GM12878 (cell line): Measurements from ENCODE around the gene NDUFV3. TPM values are rescaled to one million over a fixed set of nuclear protein-coding genes. Genes with fewer than 3 reads are reported as not detected.

Experiments
- ATAC-seq: fragments of 200-7000 bp; cut with Tn5 transposase; 3 replicates; pipeline ENCODE4 v1.9.1; 2020; ENCODE audit warnings: mild to moderate bottlenecking, moderate library complexity
- BruUV-seq: library from RNA; stranded (reverse); fragments of 400-500 nt; replicated peaks from 2 replicates; lab custom pipeline; 2021; lab: Mats Ljungman, UMichigan
- CTCF ChIA-PET: fragments of 300-600 bp; sonication (Branson Sonifier 250); formaldehyde crosslinking; extraction: SDS; loops from one replicate; lab custom pipeline; 2021; ENCODE audit warnings: inconsistent platforms; lab: Yijun Ruan, JAX
- POLR2A ChIA-PET: fragments of 350-600 bp; formaldehyde crosslinking; extraction: SDS; loops from one replicate; lab custom pipeline; 2021; ENCODE audit warnings: inconsistent platforms; lab: Charles Lee
- RAD21 ChIA-PET: fragments of 300-600 bp; sonication (Branson Sonifier 250); formaldehyde crosslinking; loops from one replicate; lab custom pipeline; 2023; ENCODE audit warnings: antibody characterized with exemption; ENCODE audit not compliant: unreplicated experiment; lab: Charles Lee
- SMC1A ChIA-PET: fragments of 300-600 bp; sonication (Branson Sonifier 250); formaldehyde crosslinking; loops from one replicate; lab custom pipeline; 2023; ENCODE audit not compliant: unreplicated experiment, uncharacterized antibody; lab: Charles Lee
- DNase-seq: peaks from one replicate; pipeline ENCODE4 v3.0.0-alpha.2; 2011; ENCODE audit warnings: low read depth, low spot score
- FAIRE-seq: peaks from 3 replicates; lab custom pipeline; 2011; peaks lifted over from hg19 to GRCh38; lab: Jason Lieb, UNC
- H2AFZ ChIP-seq: 2 replicates; pipeline ENCODE4 v1.6.0; 2011; ENCODE audit warnings: low read depth, low read length, control low read depth; ENCODE audit not compliant: control insufficient read depth
- H3K27ac ChIP-seq: 2 replicates; pipeline ENCODE4 v1.5.1; 2011; ENCODE audit warnings: control low read depth; ENCODE audit not compliant: control insufficient read depth, insufficient read depth
- H3K27me3 ChIP-seq, 2 experiments: replicated peaks in 1 of 2; 2 replicates each; pipeline versions ENCODE4 v1.6.0 to v1.6.1; 2011; ENCODE audit warnings: low read length in 1 of 2; ENCODE audit not compliant: control insufficient read depth in 2 of 2, insufficient read depth in 2 of 2
- H3K36me3 ChIP-seq, 2 experiments: 2 replicates each; pipeline ENCODE4 v1.5.1; 2011; ENCODE audit warnings: low read length in 1 of 2; ENCODE audit not compliant: control insufficient read depth in 2 of 2, insufficient read depth in 2 of 2
- H3K4me1 ChIP-seq: 2 replicates; pipeline ENCODE4 v1.6.1; 2011; ENCODE audit warnings: mild to moderate bottlenecking, low read length, moderate library complexity, mixed read lengths; ENCODE audit not compliant: control insufficient read depth, insufficient read depth
- H3K4me2 ChIP-seq: 2 replicates; pipeline ENCODE4 v1.6.0; 2011; ENCODE audit warnings: control low read depth; ENCODE audit not compliant: control insufficient read depth, insufficient read depth
- H3K4me3 ChIP-seq: fragments of 200-600 bp; sonication (generic); 2 replicates; pipeline ENCODE4 v1.5.1; 2016
- H3K79me2 ChIP-seq: 2 replicates; pipeline ENCODE4 v1.6.0; 2011; ENCODE audit warnings: low read length; ENCODE audit not compliant: control insufficient read depth, insufficient read depth
- H3K9ac ChIP-seq: 2 replicates; pipeline ENCODE4 v1.8.0; 2011; ENCODE audit warnings: low read length, control low read depth, mixed read lengths; ENCODE audit not compliant: control insufficient read depth, insufficient read depth
- H3K9me3 ChIP-seq: replicated peaks from 3 replicates; pipeline ENCODE4 v1.5.1; 2011; ENCODE audit warnings: mild to moderate bottlenecking, low read length; ENCODE audit not compliant: control insufficient read depth, insufficient read depth
- H4K20me1 ChIP-seq: 2 replicates; pipeline ENCODE4 v1.6.0; 2011; ENCODE audit not compliant: control insufficient read depth, insufficient read depth
- ASH2L ChIP-seq: fragments of 300-600, 200-600 bp; sonication (generic); IDR thresholded peaks from 2 replicates; pipeline ENCODE4 v1.6.1; 2017; ENCODE audit warnings: low read depth, mild to moderate bottlenecking, borderline replicate concordance
- CUX1 ChIP-seq: IDR thresholded peaks from 2 replicates; pipeline ENCODE4 v1.6.1; 2012; ENCODE audit warnings: improper control_type of control experiment, low read depth, low read length; ENCODE audit not compliant: insufficient replicate concordance
- HDGF ChIP-seq: fragments of 450-650 bp; IDR thresholded peaks from 2 replicates; pipeline ENCODE4 v1.6.1; 2016; ENCODE audit warnings: antibody characterized with exemption
- PML ChIP-seq: IDR thresholded peaks from 2 replicates; pipeline ENCODE4 v1.6.1; 2012; ENCODE audit warnings: low read length, inconsistent platforms
- POLR2A ChIP-seq: IDR thresholded peaks from 2 replicates; pipeline ENCODE4 v1.6.1; 2011; ENCODE audit warnings: low read depth, mild to moderate bottlenecking, low read length
- SUZ12 ChIP-seq: fragments of 200-600 bp; sonication (generic); IDR thresholded peaks from one replicate; pipeline ENCODE4 v1.6.1; 2018; ENCODE audit warnings: antibody characterized with exemption, mild to moderate bottlenecking; ENCODE audit not compliant: unreplicated experiment
- YBX1 ChIP-seq: fragments of 450-650 bp; IDR thresholded peaks from 2 replicates; pipeline ENCODE4 v1.6.1; 2016; ENCODE audit warnings: antibody characterized with exemption
- YY1 ChIP-seq: IDR thresholded peaks from 2 replicates; pipeline ENCODE4 v1.6.1; 2011; ENCODE audit warnings: low read depth, mild to moderate bottlenecking, low read length
- ZBTB33 ChIP-seq: fragments of 450-650 bp; IDR thresholded peaks from 2 replicates; pipeline ENCODE4 v1.6.1; 2017; ENCODE audit warnings: mild to moderate bottlenecking
- ZNF217 ChIP-seq: fragments of 450-650 bp; IDR thresholded peaks from 2 replicates; pipeline ENCODE4 v1.6.1; 2017; ENCODE audit warnings: antibody characterized with exemption, mild to moderate bottlenecking
- ZSCAN29 ChIP-seq: fragments of 450-650 bp; IDR thresholded peaks from 2 replicates; pipeline ENCODE4 v1.6.1; 2017; ENCODE audit warnings: mild to moderate bottlenecking, moderate library complexity
- WGBS: methylation state at CpG from one replicate; pipeline ENCODE4 v1.1.6; 2016; ENCODE audit warnings: low lambda C conversion rate; ENCODE audit not compliant: insufficient replicate concordance, insufficient coverage; ENCODE audit errors: missing lambda C conversion rate; 5-methylcytosine and 5-hydroxymethylcytosine counted together
- in situ Hi-C: fragments of 300-500 bp; cut with MboI; formaldehyde crosslinking; loops from 9 replicates; pipeline ENCODE4 v1.14.3; 2018; ENCODE audit warnings: mixed read lengths
- intact Hi-C: fragments of 100-400 bp; cut with micrococcal nuclease; formaldehyde crosslinking; loops from one replicate; pipeline ENCODE4 v1.14.2; 2022; ENCODE audit not compliant: unreplicated experiment
- polyA plus RNA-seq, 11 experiments: library from polyadenylated mRNA; depleted of rRNA in 4 of 11; unstranded in 6 of 11; stranded (reverse) in 5 of 11; fragments of >200 nt; fragmentation: Nextera tagmentation in 4 of 11; fragmentation: Illumina TruSeq in 1 of 11; extraction: Ambion mirVana in 4 of 11; extraction: Trizol in 1 of 11; gene quantifications; 1 replicate in 1 of 11; 2 replicates in 10 of 11; pipeline versions ENCODE4 v1.2.1 to v1.2.3, GENCODE V29; 2011 to 2016; ENCODE audit warnings: inconsistent platforms in 2 of 11, missing spikeins in 2 of 11, low read depth in 1 of 11
- total RNA-seq, 4 experiments: library from RNA; depleted of rRNA in 3 of 4; stranded (reverse); fragments of >200 nt in 3 of 4; fragmentation: Illumina TruSeq in 1 of 4; extraction: Trizol in 1 of 4; gene quantifications; 2 replicates each; pipeline versions ENCODE4 v1.2.1 to v1.2.3, GENCODE V29; 2013 to 2021
- TF ChIP-seq, protein P1 (sequence below): fragments of 450-650 bp; IDR thresholded peaks from 2 replicates; pipeline ENCODE4 v1.6.1; 2016; ENCODE audit warnings: mild to moderate bottlenecking
- TF ChIP-seq, protein P2 (sequence below): fragments of 450-650 bp; IDR thresholded peaks from 2 replicates; pipeline ENCODE4 v1.6.1; 2017; ENCODE audit warnings: antibody characterized with exemption, mild to moderate bottlenecking, moderate library complexity

NDUFV3 gene
- total and polyA plus RNA-seq, 10 of the 15 experiments (the other 5 are each of a cell fraction or from before 2014, with no cell fraction given), result 7.0 to 44.7 (median 29.9) TPM

- ChIA-PET POLR2A (no interaction called here), SMC1A (no interaction called here), CTCF (interaction anchor here (0.5 kb wide), 1 partner anchor 121 kb away, joined by 4 read pairs; no protein-coding TSS in a partner anchor), RAD21 (no interaction called here)
- Histone ChIP-seq H4K20me1 (no peaks in the 10 kb centered on the region), H3K4me2 (no peak overlapping the region), H2AFZ (no peak overlapping the region), H3K9ac (no peak overlapping the region), H3K36me3 (peaks cover 17 to 45% of the 10 kb centered on the region in 2 experiments; a peak in 3 of 4 replicates), H3K4me1 (no peaks in the 10 kb centered on the region), H3K9me3 (no peaks in the 10 kb centered on the region), H3K4me3 (no peak overlapping the region), H3K27ac (no peak overlapping the region), H3K79me2 (no peaks in the 10 kb centered on the region), H3K27me3 (no peaks in the 10 kb centered on the region)
- DNase-seq, result no peak
- no peak for ATAC-seq
- intact Hi-C loops, result no loop called here
- WGBS, result 89% methylated on average over 21 of the region's 21 CpGs
- BruUV-seq, result no TSS peak
- in situ Hi-C loops, result no loop called here
- FAIRE-seq, result no peak
- TF ChIP-seq HDGF (no peak), YBX1 (no peak), PML (no peak), YY1 (no peak), ZNF217 (no peak), ZBTB33 (no peak), ZSCAN29 (no peak), SUZ12 (no peak), POLR2A (no peak), CUX1 (no peak), ASH2L (no peak)
- TF ChIP-seq, protein P1, sequence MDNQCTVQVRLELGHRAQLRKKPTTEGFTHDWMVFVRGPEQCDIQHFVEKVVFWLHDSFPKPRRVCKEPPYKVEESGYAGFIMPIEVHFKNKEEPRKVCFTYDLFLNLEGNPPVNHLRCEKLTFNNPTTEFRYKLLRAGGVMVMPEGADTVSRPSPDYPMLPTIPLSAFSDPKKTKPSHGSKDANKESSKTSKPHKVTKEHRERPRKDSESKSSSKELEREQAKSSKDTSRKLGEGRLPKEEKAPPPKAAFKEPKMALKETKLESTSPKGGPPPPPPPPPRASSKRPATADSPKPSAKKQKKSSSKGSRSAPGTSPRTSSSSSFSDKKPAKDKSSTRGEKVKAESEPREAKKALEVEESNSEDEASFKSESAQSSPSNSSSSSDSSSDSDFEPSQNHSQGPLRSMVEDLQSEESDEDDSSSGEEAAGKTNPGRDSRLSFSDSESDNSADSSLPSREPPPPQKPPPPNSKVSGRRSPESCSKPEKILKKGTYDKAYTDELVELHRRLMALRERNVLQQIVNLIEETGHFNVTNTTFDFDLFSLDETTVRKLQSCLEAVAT, result no peak
- TF ChIP-seq, protein P2, sequence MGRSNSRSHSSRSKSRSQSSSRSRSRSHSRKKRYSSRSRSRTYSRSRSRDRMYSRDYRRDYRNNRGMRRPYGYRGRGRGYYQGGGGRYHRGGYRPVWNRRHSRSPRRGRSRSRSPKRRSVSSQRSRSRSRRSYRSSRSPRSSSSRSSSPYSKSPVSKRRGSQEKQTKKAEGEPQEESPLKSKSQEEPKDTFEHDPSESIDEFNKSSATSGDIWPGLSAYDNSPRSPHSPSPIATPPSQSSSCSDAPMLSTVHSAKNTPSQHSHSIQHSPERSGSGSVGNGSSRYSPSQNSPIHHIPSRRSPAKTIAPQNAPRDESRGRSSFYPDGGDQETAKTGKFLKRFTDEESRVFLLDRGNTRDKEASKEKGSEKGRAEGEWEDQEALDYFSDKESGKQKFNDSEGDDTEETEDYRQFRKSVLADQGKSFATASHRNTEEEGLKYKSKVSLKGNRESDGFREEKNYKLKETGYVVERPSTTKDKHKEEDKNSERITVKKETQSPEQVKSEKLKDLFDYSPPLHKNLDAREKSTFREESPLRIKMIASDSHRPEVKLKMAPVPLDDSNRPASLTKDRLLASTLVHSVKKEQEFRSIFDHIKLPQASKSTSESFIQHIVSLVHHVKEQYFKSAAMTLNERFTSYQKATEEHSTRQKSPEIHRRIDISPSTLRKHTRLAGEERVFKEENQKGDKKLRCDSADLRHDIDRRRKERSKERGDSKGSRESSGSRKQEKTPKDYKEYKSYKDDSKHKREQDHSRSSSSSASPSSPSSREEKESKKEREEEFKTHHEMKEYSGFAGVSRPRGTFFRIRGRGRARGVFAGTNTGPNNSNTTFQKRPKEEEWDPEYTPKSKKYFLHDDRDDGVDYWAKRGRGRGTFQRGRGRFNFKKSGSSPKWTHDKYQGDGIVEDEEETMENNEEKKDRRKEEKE, result no peak
Observed at GRCh38 chr21:42845296-42845965, 47.7 kb upstream of the NDUFV3 start.
